Astrocyte of the cerebellum (primary cell): ENCODE measurements around the gene CTCF.
"Not testable (repeated sequence)": the region's sequence is repeated elsewhere in the genome, so short reads cannot be mapped to it uniquely, and the experiment has no call there.

Source experiments
- DNase-seq: peaks from one replicate; pipeline ENCODE4 v3.0.0-alpha.2; 2011; ENCODE audit warnings: low read depth
- H3K4me3 ChIP-seq: 2 replicates; pipeline ENCODE4 v1.5.1; 2011; ENCODE audit warnings: mild to moderate bottlenecking, low read depth, low read length, moderate library complexity
- CTCF ChIP-seq: IDR thresholded peaks from 2 replicates; pipeline ENCODE4 v1.5.1; 2012; ENCODE audit warnings: low read length, low read depth, moderate library complexity, mild to moderate bottlenecking; ENCODE audit errors: missing control alignments
- in situ Hi-C: cut with HindIII; loops from 2 replicates; pipeline ENCODE4 v1.10.0; 2017; ENCODE audit warnings: low sequenced_read_pairs

Gene CTCF, protein sequence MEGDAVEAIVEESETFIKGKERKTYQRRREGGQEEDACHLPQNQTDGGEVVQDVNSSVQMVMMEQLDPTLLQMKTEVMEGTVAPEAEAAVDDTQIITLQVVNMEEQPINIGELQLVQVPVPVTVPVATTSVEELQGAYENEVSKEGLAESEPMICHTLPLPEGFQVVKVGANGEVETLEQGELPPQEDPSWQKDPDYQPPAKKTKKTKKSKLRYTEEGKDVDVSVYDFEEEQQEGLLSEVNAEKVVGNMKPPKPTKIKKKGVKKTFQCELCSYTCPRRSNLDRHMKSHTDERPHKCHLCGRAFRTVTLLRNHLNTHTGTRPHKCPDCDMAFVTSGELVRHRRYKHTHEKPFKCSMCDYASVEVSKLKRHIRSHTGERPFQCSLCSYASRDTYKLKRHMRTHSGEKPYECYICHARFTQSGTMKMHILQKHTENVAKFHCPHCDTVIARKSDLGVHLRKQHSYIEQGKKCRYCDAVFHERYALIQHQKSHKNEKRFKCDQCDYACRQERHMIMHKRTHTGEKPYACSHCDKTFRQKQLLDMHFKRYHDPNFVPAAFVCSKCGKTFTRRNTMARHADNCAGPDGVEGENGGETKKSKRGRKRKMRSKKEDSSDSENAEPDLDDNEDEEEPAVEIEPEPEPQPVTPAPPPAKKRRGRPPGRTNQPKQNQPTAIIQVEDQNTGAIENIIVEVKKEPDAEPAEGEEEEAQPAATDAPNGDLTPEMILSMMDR

DNA sequence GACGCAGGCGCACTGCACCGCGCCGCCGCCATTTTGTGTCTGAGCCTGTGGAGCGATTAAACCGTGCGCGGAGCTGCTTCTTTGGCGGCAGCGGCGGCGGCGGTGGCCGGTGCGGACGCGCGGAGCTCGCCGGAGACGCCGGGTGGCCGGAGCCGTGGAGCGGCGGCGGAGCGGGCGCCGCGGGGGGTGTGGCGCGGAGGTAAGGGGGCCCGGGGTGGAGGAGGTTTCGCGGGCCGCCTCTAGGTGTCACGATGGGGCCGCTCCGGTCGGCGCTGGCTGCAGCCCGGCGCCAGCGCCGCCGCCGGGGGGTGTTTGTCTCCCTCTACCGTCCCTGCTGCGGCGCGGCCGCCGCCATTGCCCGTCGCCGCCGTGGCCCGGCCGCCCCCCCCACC, at the start of gene CTCF:
Gene CTCF, plus strand, starts transcription at position 1 of the 392 bp plus-strand sequence. CDS start 48,307 bp downstream, outside the sequence.
- in situ Hi-C loops = no loop called here
- peak; percentile 39 for DNase-seq
- peak; percentile 40 for TF ChIP-seq CTCF
- peak within 1 kb of the TSS; percentile 87 for H3K4me3 ChIP-seq

DNA sequence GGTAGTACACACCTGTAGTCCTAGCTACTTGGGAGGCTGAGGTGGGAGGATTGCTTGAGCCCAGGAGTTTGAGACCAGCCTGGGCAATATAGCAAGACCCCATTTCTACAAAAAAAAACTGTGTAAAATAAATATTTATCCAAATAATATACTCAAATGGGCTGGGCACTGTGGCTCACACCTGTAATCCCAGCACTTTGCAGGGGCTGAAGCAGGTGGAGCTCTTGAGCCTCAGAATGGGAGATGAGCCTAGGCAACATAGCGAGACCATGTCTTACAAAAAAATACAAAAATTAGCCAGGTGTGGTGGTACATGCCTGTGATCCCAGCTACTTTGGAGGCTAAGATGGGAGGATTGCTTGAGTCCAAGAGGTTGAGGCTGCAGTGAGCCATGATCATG, 48.4 kb upstream of the CTCF start:
- in situ Hi-C loops, DNase-seq, H3K4me3 ChIP-seq: not testable (repeated sequence)

DNA sequence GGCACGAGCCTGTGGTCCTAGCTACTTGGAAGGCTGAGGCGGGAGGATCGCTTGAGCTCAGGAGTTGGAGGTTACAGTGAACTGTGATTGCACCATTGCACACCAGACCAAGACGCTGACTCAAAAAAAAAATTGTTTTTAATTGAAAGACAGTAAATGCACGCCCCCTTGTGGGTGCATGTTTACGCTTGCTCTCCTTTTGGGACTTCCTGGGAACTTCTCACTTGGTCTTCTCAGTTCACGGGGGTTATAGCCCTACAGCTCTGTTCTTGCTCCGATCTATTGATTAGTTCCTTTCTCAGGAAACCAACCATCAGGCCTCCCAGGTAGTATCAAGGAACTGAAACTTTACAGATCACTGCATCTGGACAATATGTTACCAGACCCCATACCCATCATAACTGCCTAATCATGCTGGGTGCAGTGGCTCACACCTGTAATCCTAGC, 47.9 kb upstream of the CTCF start:
- DNase-seq = peak; percentile 75
- in situ Hi-C loops = no loop called here
- TF ChIP-seq CTCF = peak; percentile 72
- no peak overlapping the region for H3K4me3 ChIP-seq

DNA sequence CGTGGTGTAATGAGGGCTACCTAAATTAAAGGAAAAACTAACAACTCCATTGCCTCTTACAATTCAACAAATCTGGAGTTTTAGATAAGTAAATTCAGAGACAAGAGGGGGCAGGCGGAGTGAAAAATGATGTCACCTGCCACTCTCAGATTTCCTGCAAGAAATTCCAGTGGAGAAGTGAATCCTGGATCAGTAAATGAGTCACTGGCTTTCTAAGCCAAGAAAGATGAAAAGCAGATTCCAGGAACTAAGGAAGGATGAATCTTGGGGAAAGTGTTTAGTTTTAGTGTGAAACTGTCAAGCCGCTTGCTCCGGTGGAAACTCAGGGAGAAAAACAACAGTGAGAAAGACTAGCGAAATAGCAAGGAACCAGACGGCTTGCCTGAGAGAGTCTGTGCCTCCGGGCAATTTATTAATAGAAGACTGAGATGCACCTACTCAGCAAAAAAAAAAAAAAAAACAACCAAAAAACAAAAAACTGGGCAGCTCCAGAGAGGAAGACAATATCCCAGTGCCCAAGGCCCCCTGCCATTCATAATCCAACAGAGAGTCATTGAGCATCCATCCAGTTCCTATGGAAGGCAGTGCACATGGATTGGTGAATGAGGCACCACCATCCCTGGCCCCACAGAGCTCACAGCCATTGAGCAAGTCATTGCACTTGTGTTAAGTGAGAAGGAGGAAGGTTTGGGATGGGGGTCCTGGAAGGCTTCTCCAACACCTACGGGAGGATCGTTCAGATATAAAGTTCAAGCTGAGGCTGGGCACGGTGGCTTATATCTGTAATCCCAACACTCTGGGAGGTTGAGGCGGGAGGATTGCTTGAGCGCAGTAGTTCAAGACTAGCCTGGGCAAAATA, 45.8 kb upstream of the CTCF start:
- no peak for TF ChIP-seq CTCF
- no peak overlapping the region for H3K4me3 ChIP-seq
- in situ Hi-C loops = no loop called here
- no peak for DNase-seq

DNA sequence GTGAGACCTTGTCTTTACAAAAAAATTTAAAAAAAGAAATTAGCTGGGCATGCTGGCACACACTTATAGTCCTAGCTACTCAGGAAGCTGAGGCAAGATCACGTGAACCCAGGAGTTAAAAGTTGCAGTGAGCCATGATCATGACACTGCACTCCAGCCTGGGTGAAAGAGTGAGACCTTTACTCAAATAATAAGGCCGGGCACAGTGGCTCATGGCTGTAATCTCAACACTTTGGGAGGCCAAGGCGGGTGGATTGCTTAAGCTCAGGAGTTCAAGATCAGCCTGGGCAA, 45.2 kb upstream of the CTCF start:
- no peak overlapping the region for H3K4me3 ChIP-seq
- no peak for DNase-seq
- in situ Hi-C loops = no loop called here
- TF ChIP-seq CTCF = no peak

DNA sequence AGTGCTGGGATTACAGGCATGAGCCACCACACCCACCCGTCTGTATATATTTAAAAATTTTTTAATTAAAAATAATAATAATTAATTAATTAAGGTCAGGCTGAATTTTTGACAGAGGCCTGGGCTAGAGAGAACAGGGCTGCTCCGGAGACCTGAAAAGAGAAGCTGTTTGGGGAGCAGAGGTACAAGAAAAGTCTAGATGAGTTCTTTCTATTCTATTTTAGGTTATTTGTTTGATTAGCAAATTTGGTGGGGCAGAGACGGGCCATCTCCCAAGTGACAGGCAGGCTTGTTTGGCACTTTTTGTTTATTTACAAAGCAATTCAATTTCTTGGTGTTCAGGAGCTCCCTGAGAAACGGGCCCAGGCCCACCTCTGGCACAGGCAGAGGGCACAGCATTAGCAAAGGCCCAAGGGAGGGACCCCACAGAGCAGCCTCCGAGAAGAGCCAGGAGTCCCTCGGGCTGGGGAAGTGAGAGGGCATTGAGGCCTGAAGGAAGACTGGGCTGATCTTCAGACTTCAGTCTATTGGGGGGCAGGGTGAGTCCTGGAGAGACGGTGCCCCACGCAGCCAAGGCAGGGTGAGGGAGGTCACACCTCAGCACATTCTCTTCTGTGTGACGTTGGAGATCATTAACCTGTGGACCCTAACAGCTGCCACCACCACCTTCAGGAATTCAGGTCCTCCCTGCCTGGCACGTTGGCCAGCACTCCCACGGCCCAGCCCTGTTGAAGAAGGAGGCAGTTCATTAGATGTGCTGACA, 44.5 kb upstream of the CTCF start:
- TF ChIP-seq CTCF = no peak
- H3K4me3 ChIP-seq = no peak overlapping the region
- DNase-seq = no peak
- in situ Hi-C loops = no loop called here
